Aorta (tissue), 5 donors: ENCODE results near the gene ITM2B. TPM values are rescaled to one million over a fixed set of nuclear protein-coding genes. Genes with fewer than 3 reads are reported as not detected.
"Not testable (repeated sequence)": the region's sequence is repeated elsewhere in the genome, so short reads cannot be mapped to it uniquely, and the experiment has no call there.

Experiments used
- ATAC-seq: fragments of 200-7000 bp; cut with Tn5 transposase; one replicate; pipeline ENCODE4 v1.9.1; 2022; ENCODE audit warnings: moderate library complexity; ENCODE audit not compliant: low FRiP score
- DNase-seq, 2 donors: peaks; one replicate each; pipeline ENCODE4 v3.0.0-alpha.2; 2020
- H3K27ac ChIP-seq, 2 donors: one replicate each; pipeline ENCODE4 v1.5.1; 2013; ENCODE audit warnings: low read length in 2 of 2, mild to moderate bottlenecking in 2 of 2, moderate library complexity in 2 of 2, control low read depth in 1 of 2, inconsistent platforms in 1 of 2, low read depth in 1 of 2
- H3K27me3 ChIP-seq, 2 donors: one replicate each; pipeline ENCODE4 v1.6.1; 2013; ENCODE audit warnings: control low read depth in 1 of 2, low read length in 1 of 2, mild to moderate bottlenecking in 1 of 2, moderate library complexity in 1 of 2; ENCODE audit not compliant: insufficient read depth in 2 of 2, control insufficient read depth in 1 of 2
- H3K36me3 ChIP-seq, 2 donors: one replicate each; pipeline ENCODE4 v1.6.1; 2013; ENCODE audit warnings: control low read depth in 1 of 2, low read length in 1 of 2, mild to moderate bottlenecking in 1 of 2; ENCODE audit not compliant: insufficient read depth in 2 of 2, control insufficient read depth in 1 of 2
- H3K4me1 ChIP-seq, 2 donors: one replicate each; pipeline ENCODE4 v1.6.1; 2013; ENCODE audit warnings: low read length in 2 of 2, control low read depth in 1 of 2, mild to moderate bottlenecking in 1 of 2, moderate library complexity in 1 of 2; ENCODE audit not compliant: insufficient read depth in 2 of 2, control insufficient read depth in 1 of 2
- H3K4me3 ChIP-seq, 2 donors: one replicate each; pipeline ENCODE4 v1.5.1; 2013; ENCODE audit warnings: low read length in 2 of 2, control low read depth in 1 of 2, mild to moderate bottlenecking in 1 of 2
- H3K9me3 ChIP-seq: one replicate; pipeline ENCODE4 v1.6.1; 2013; ENCODE audit warnings: mild to moderate bottlenecking, low read length; ENCODE audit not compliant: control insufficient read depth
- WGBS, 2 donors: extraction: QIAGEN DNeasy Blood & Tissue Kit; methylation state at CpG; one replicate each; pipeline ENCODE4 v1.1.7; 2013; 5-methylcytosine and 5-hydroxymethylcytosine counted together
- intact Hi-C, 2 donors: fragments of 100-400 bp; cut with DNase I; formaldehyde crosslinking; loops; one replicate each; pipeline versions ENCODE4 v1.14.2 to v1.15.0; 2022
- polyA plus RNA-seq, 2 donors: library from polyadenylated mRNA; stranded (reverse); fragments of 200-250 nt; gene quantifications; one replicate each; pipeline ENCODE4 v1.2.3, GENCODE V29; 2013
- total RNA-seq, 2 donors: library from RNA; stranded (reverse); fragmentation: NEBNext Ultra II Directional; extraction: Animal tissue kit (Norgen Biotek cat#: 25700); gene quantifications; one replicate each; pipeline ENCODE4 v1.2.1, GENCODE V29; 2021
- donor health status: healthy with polysubstance abuse.
- donor health status: Bipolar disorder and iron deficiency.
- donor health status: DM: no; HTN: no; CAD: no.
- donor health status: DM: no; HTN: no; CAD: no.
- donor health status: DM: yes; HTN: yes; CAD: no.

The ITM2B gene
- total and polyA plus RNA-seq, 4 donors, result 371 to 929 (median 660) TPM

DNA sequence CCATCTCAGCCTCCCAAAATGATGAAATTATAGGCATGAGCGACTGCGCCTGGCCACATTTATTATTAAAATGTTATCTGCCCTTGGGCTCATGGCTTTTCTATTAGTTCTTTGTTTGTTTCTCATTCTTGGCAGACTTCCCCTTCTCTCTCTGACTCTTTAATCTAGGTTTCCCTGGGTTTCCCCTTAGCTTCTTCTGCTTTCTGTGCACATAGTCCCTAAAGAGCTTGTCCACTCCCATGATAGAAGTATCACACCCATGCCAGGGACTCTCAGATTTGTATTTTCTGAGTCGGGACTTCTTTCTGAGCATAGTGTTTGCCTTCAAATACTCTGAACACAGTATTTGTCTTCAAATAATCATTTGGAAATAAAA lies 38.6 kb upstream of the ITM2B start:
- no peaks in the 10 kb centered on the region for H3K27me3 ChIP-seq
- no peaks in the 10 kb centered on the region for H3K9me3 ChIP-seq
- no peak overlapping the region for H3K27ac ChIP-seq
- H3K36me3 ChIP-seq, result no peaks in the 10 kb centered on the region
- intact Hi-C loops, result no loop called here
- WGBS, 2 donors, result 82 to 86% methylated on average over 3 of the region's 3 CpGs
- ATAC-seq (no peak), DNase-seq (no peak)
- H3K4me3 ChIP-seq, result no peak overlapping the region
- H3K4me1 ChIP-seq, result no peaks in the 10 kb centered on the region

DNA sequence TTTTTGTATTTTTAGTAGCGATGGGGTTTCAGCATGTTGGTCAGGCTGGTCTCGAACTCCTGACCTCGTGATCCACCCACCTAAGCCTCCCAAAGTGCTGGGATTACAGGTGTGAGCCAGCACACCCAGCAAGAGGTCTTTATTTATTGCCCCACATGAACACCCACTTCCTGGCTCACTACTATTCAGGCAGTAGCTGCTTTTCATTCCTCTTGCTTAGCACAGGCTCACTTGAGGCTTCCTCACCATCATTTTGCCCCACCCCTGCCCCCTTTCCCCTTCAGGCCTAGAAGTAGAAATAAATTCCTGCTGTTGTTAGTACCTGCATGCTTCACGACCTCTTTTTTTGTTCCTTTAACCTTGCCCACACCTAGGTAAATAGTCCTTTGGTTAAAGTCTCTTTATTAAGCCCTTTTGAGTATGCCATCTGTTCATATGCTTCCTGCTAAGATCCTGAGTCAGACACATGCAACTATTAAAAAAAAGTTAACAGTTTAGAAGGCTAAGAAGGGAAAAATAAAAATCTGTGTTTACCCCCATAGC lies 33.5 kb upstream of the ITM2B start:
- intact Hi-C loops, result no loop called here
- H3K4me3 ChIP-seq, result no peak overlapping the region
- no peak overlapping the region for H3K27ac ChIP-seq
- 78 to 83% methylated on average over 4 of the region's 4 CpGs for WGBS, 2 donors
- no peaks in the 10 kb centered on the region for H3K9me3 ChIP-seq
- DNase-seq, result no peak
- H3K4me1 ChIP-seq, result no peaks in the 10 kb centered on the region
- no peak for ATAC-seq
- no peaks in the 10 kb centered on the region for H3K36me3 ChIP-seq
- H3K27me3 ChIP-seq, result no peaks in the 10 kb centered on the region

DNA sequence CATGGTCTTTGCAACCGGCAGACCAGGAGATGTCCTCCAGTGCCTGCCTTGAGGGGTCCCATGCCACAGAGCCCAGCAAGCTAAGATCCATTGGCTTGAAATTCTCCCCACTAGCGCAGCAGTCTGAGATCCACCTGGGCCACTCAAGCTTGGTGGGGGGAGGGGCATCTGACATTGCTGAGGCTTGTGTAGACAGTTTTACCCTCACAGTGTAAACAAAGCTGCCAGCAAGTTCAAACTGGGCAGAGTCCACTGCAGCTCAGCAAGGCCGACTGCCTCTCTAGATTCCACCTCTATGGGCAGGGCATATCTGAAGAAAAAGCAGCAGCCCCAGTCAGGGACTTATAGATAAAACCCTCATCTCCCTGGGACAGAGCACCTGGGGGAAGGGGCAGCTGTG lies 32.0 kb upstream of the ITM2B start:
- Histone ChIP-seq H3K4me3 (no peak overlapping the region), H3K27ac (no peak overlapping the region), H3K4me1 (no peaks in the 10 kb centered on the region), H3K27me3 (no peaks in the 10 kb centered on the region), H3K9me3 (no peaks in the 10 kb centered on the region), H3K36me3 (no peaks in the 10 kb centered on the region)
- 90 to 97% methylated on average over 3 of the region's 3 CpGs for WGBS, 2 donors
- DNase-seq, result no peak
- no peak for ATAC-seq
- intact Hi-C loops, result no loop called here

DNA sequence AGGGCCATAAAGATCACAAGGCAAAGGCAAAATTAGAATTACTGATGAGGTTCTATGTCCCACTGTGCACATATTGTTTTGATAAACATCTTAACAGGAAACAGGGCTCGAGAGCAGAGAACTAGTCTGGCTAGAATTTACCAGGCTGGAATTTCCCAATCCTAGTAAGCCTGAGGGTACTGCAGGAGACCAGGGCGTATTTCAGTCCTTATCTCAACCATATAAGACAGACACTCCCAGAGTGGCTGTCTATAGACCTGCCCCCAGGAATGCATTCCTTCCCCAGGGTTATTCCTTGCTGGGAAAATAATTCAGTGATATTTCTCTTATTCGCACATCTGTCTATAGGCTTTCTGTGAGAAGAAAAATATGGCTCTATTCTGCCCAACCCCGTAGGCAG lies 25.8 kb upstream of the ITM2B start:
- H3K36me3 ChIP-seq, intact Hi-C loops, H3K9me3 ChIP-seq, H3K27ac ChIP-seq, H3K27me3 ChIP-seq, H3K4me1 ChIP-seq, ATAC-seq, H3K4me3 ChIP-seq, DNase-seq: not testable (repeated sequence)
- WGBS, 2 donors, result 78 to 81% methylated on average over 4 of the region's 4 CpGs

DNA sequence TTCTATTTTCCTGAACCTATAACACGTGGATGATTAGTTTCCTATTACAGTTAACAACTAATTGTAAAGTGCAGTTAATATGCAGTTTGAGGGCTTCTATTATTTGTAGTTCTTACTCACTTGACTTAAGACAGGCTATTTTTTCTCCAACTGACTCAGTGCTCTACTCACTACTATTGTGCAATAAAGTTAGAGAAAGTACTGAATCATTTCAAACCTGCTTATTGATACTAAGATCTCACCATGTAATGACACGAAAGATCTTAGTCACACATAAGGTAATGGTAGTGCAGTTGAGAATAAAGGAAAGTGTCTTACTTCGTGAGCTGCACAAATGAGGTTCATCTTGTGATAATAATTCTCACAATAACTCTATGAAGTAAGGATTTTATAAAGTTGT lies 22.8 kb upstream of the ITM2B start:
- Histone ChIP-seq H3K27me3 (no peaks in the 10 kb centered on the region), H3K4me3 (no peak overlapping the region), H3K36me3 (no peaks in the 10 kb centered on the region), H3K4me1 (no peaks in the 10 kb centered on the region), H3K9me3 (peaks cover 2% of the 10 kb centered on the region), H3K27ac (no peak overlapping the region)
- DNase-seq, result no peak
- ATAC-seq, result no peak
- intact Hi-C loops, result no loop called here
- 78 to 82% methylated on average over 3 of the region's 3 CpGs for WGBS, 2 donors

DNA sequence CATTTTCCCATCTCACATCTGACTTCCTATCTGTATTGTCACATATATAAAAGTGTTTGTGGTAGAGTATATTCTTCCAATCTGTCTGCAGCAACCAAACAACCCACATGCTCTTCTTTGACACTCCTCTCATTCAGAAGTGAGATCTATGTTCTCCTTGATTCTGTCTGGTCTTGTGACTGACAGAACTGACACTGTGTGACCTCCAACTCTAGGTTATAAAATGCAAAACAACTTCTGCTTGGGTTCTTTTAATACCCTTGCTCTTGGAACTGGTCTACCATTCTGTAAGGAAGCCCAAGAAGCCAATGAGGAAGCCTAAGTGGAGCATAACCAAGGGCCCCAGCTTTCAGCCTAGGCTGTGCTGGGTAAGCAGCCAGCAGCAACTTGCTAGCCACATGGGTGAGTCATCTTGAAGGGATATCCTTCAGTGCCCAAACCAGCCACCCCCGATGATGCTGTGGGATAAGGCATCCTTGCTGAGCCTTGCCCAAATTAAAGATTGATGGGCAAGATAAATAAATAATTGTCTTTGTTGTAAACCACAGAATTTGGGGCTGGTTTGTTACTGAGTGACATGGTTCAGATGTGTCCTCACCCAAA lies 18.4 kb upstream of the ITM2B start:
- 90 to 94% methylated on average over 1 of the region's 1 CpG for WGBS, 2 donors
- Histone ChIP-seq H3K27me3 (no peaks in the 10 kb centered on the region), H3K4me1 (no peaks in the 10 kb centered on the region), H3K36me3 (no peaks in the 10 kb centered on the region), H3K27ac (no peak overlapping the region), H3K9me3 (peaks cover 2% of the 10 kb centered on the region), H3K4me3 (no peak overlapping the region)
- ATAC-seq (no peak), DNase-seq (no peak)
- intact Hi-C loops, result no loop called here

DNA sequence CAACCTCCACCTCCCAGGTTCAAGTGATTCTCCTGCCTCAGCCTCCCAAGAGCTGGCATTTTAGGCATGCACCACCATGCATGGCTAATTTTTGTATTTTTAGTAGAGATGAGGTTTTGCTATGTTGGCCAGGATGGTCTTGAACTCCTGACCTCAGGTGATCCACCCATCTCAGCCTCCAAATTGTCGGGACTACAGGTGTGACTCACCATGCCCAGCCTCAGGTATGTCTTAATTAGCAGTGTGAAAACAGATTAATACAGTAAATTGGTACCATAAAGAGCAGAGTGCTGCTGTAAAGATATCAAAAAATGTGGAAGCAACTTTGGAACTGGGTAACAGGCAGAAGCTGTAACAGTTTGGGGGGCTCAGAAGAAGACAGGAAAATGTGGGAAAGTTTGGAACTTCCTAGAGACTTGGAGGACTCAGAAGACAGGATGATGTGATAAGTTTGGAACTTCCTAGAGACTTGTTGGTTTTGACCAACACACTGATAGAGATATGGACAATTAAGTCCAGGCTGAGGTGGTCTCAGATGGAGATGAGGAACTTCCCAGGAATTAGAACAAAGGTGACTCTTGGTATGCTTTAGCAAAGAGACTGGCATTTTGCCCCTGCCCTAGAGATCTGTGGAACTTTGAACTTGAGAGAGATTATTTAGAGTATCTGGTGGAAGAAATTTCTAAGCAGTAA lies 17.3 kb upstream of the ITM2B start:
- H3K27ac ChIP-seq, H3K4me3 ChIP-seq, H3K9me3 ChIP-seq, H3K4me1 ChIP-seq, intact Hi-C loops, H3K36me3 ChIP-seq, DNase-seq, ATAC-seq, H3K27me3 ChIP-seq: not testable (repeated sequence)
- 76 to 81% methylated on average over 1 of the region's 1 CpG for WGBS, 2 donors

DNA sequence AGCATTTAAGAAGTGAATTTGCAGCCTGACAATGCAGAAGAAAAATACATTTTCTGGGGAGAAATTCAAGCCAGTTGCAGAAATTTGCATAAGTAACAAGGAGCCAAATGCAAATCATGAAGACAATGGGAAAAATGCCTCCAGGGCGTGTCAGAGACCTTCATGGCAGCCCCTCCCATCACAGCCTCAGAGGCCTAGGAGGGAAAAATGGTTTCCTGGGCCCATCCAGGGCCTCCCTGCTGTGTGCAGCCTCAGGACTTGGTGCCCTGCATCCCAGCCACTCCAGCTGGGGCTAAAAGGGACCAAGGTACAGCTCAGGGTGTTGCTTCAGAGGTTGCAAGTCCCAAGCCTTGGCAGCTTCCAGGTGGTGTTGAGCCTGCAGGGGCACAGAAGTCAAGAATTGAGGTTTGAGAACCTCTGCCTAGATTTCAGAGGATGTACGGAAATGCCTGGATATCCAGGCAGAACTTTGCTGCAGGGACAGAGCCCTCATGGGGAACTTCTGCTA lies 16.7 kb upstream of the ITM2B start:
- H3K4me1 ChIP-seq, result no peaks in the 10 kb centered on the region
- intact Hi-C loops, result no loop called here
- WGBS, 2 donors, result 88 to 90% methylated on average over 2 of the region's 2 CpGs
- no peak overlapping the region for H3K27ac ChIP-seq
- DNase-seq (no peak), ATAC-seq (no peak)
- no peak overlapping the region for H3K4me3 ChIP-seq
- no peaks in the 10 kb centered on the region for H3K27me3 ChIP-seq
- H3K9me3 ChIP-seq, result peaks cover 2% of the 10 kb centered on the region
- H3K36me3 ChIP-seq, result no peaks in the 10 kb centered on the region

DNA sequence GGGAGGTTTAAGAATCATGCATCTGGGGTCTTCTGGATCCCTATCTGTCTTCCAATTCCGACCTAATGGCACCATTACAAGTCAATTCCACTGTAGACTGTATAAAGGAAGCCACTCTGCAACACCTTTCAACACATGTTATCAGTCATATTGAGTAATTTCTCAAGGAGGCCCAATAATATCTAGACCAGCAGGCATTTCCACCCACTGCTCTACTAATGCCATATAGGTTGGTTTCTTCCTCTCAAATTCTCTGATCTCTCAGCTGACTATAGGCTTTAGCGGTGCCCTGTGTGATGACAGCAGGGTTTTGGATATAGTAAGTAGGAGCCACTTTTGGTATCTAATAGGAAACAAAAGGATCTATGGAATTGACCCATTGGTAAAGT lies 12.4 kb upstream of the ITM2B start:
- Histone ChIP-seq H3K4me3 (no peak overlapping the region), H3K36me3 (no peaks in the 10 kb centered on the region), H3K27me3 (no peaks in the 10 kb centered on the region), H3K4me1 (no peaks in the 10 kb centered on the region), H3K9me3 (no peaks in the 10 kb centered on the region), H3K27ac (no peak overlapping the region)
- ATAC-seq, result no peak
- no peak for DNase-seq
- intact Hi-C loops, result no loop called here
- 84 to 85% methylated on average over 2 of the region's 2 CpGs for WGBS, 2 donors
